Lung (tissue), 12 donors: ENCODE data around the gene RDX. TPM values are rescaled to one million over a fixed set of nuclear protein-coding genes. Genes with fewer than 3 reads are reported as not detected.

ENCODE experiments used
- ATAC-seq: fragments of 200-7000 bp; cut with Tn5 transposase; one replicate; pipeline ENCODE4 v1.9.1; 2020; ENCODE audit warnings: moderate number of reproducible peaks; ENCODE audit not compliant: insufficient read depth, low FRiP score
- DNase-seq, 3 donors: peaks; one replicate each; pipeline ENCODE4 v3.0.0-alpha.2; 2013 to 2017
- H3K27ac ChIP-seq, 2 donors: one replicate each; pipeline ENCODE4 v1.5.1; 2013; ENCODE audit warnings: mild to moderate bottlenecking in 2 of 2, moderate library complexity in 2 of 2, control low read depth in 1 of 2, inconsistent platforms in 1 of 2, low read depth in 1 of 2, low read length in 1 of 2
- H3K27me3 ChIP-seq, 3 donors: one replicate each; pipeline ENCODE4 v1.5.1; 2013; ENCODE audit warnings: low read length in 2 of 3; ENCODE audit not compliant: control insufficient read depth in 3 of 3, insufficient read depth in 3 of 3
- H3K36me3 ChIP-seq, 4 donors: one replicate each; pipeline ENCODE4 v1.5.1; 2013; ENCODE audit warnings: low read length in 4 of 4, mild to moderate bottlenecking in 1 of 4, moderate library complexity in 1 of 4; ENCODE audit not compliant: control insufficient read depth in 4 of 4, insufficient read depth in 4 of 4
- H3K4me1 ChIP-seq, 5 donors: one replicate each; pipeline ENCODE4 v1.5.1; 2013; ENCODE audit warnings: low read length in 5 of 5, mild to moderate bottlenecking in 2 of 5, moderate library complexity in 1 of 5; ENCODE audit not compliant: control insufficient read depth in 5 of 5, insufficient read depth in 5 of 5
- H3K4me3 ChIP-seq: one replicate; pipeline ENCODE4 v1.5.1; 2013; ENCODE audit warnings: mild to moderate bottlenecking, control low read depth, moderate library complexity
- H3K9ac ChIP-seq, 2 donors: one replicate each; pipeline ENCODE4 v1.5.1; 2013; ENCODE audit warnings: low read length in 2 of 2, control low read depth in 1 of 2; ENCODE audit not compliant: insufficient read depth in 1 of 2
- H3K9me3 ChIP-seq, 4 donors: one replicate each; pipeline ENCODE4 v1.5.1; 2013; ENCODE audit warnings: low read length in 3 of 4, mild to moderate bottlenecking in 1 of 4, moderate library complexity in 1 of 4; ENCODE audit not compliant: control insufficient read depth in 4 of 4, insufficient read depth in 3 of 4
- CTCF ChIP-seq: IDR thresholded peaks from 2 replicates; pipeline ENCODE4 v1.5.1; 2012; ENCODE audit warnings: mild to moderate bottlenecking; ENCODE audit errors: control extremely low read depth, extremely low read depth
- whole genome bisulfite sequencing, 2 donors: extraction: QIAGEN DNeasy Blood & Tissue Kit; methylation state at CpG; one replicate each; pipeline ENCODE4 v1.1.7; 2013; 5-methylcytosine and 5-hydroxymethylcytosine counted together
- polyA plus RNA-seq, 2 donors: library from polyadenylated mRNA; stranded (reverse); fragments of 200-250 nt; gene quantifications; one replicate each; pipeline ENCODE4 v1.2.1, GENCODE V29; 2013
- total RNA-seq, 2 donors: library from RNA; depleted of rRNA in 1 of 2; stranded (reverse); fragments of >200 nt in 1 of 2; gene quantifications; one replicate each; pipeline ENCODE4 v1.2.1, GENCODE V29; 2014 to 2021
- donor health status: control.
- donor health status: control.
- donor health status: Bipolar disorder and iron deficiency.
- donor health status: healthy.
- donor health status: DM: yes; HTN: yes; CAD: no.

Gene RDX
- total and polyA plus RNA-seq, 4 donors = 21.8 to 144 (median 59.2) TPM

GRCh38 chr11:110301032-110301431 is 4.6 kb upstream of the RDX start:
- TF ChIP-seq CTCF = no peak
- Histone ChIP-seq H3K9ac (no peak overlapping the region), H3K9me3 (no peaks in the 10 kb centered on the region), H3K27ac (no peak overlapping the region), H3K4me1 (peaks cover 0 to 10% (median 0%) of the 10 kb centered on the region in 5 donors), H3K27me3 (no peaks in the 10 kb centered on the region), H3K36me3 (no peaks in the 10 kb centered on the region), H3K4me3 (no peak overlapping the region)
- ATAC-seq (no peak), DNase-seq (no peak)
- WGBS, 2 donors = 98% methylated on average over 27 of the region's 27 CpGs

GRCh38 chr11:110299006-110299785 is 2.8 kb upstream of the RDX start:
- Histone ChIP-seq H3K4me3 (no peak overlapping the region), H3K27me3 (no peaks in the 10 kb centered on the region), H3K9ac (no peak overlapping the region), H3K36me3 (no peaks in the 10 kb centered on the region), H3K27ac (no peak overlapping the region), H3K9me3 (no peaks in the 10 kb centered on the region), H3K4me1 (peaks cover 0 to 24% (median 3%) of the 10 kb centered on the region in 5 donors)
- no peak for DNase-seq
- TF ChIP-seq CTCF = no peak
- 96 to 97% methylated on average over 6 of the region's 6 CpGs for WGBS, 2 donors
- ATAC-seq = no peak

GRCh38 chr11:110298301-110298765 is 1.9 kb upstream of the RDX start:
- 67 to 84% methylated on average over 5 of the region's 5 CpGs for WGBS, 2 donors
- no peak overlapping the region for H3K9ac ChIP-seq
- H3K9me3 ChIP-seq = no peaks in the 10 kb centered on the region
- no peaks in the 10 kb centered on the region for H3K36me3 ChIP-seq
- H3K4me3 ChIP-seq = no peak overlapping the region
- DNase-seq = no peak
- H3K27ac ChIP-seq = no peak overlapping the region
- H3K4me1 ChIP-seq = peaks cover 0 to 31% (median 7%) of the 10 kb centered on the region in 5 donors
- ATAC-seq = no peak
- no peak for TF ChIP-seq CTCF
- H3K27me3 ChIP-seq = no peaks in the 10 kb centered on the region
